ENCODE measurements around the gene AIPL1. TPM values are rescaled to one million over a fixed set of nuclear protein-coding genes. Genes with fewer than 3 reads are reported as not detected.

AIPL1 gene
- total RNA-seq, 2 experiments from 2014 or later = not detected

DNA sequence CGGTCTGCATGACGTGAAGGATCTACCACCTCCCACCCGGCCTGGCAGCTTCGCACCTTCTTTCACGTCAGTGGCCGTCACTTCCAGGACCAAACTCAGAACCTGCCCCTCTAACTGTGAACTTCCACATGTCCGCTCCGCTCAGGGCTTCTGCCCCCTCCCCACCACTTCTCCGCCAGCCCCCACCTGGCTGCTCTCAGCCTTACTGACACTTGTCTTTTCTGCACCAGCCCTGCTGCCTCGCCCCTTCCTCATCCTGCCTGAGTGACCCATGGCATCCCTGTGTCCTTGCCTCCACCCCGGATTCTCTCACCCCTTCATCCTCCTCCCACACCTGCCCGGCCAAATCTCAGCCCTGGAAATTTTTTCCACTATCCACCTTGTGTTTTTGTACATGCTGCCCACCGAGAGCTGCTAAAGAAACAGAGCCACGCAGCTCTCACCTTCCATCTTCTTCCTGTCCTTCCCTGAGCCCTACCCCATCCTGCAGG is 23.6 kb upstream of the AIPL1 start:
- peaks cover 12% of the 10 kb centered on the region for H3K4me1 Mint-ChIP-seq
- no peak for DNase-seq
- no peak overlapping the region for H3K27ac Mint-ChIP-seq
- no peaks in the 10 kb centered on the region for H3K9me3 Mint-ChIP-seq
- no peaks in the 10 kb centered on the region for H3K27me3 Mint-ChIP-seq
- no peaks in the 10 kb centered on the region for H3K36me3 Mint-ChIP-seq
- no peak overlapping the region for H3K4me3 Mint-ChIP-seq

DNA sequence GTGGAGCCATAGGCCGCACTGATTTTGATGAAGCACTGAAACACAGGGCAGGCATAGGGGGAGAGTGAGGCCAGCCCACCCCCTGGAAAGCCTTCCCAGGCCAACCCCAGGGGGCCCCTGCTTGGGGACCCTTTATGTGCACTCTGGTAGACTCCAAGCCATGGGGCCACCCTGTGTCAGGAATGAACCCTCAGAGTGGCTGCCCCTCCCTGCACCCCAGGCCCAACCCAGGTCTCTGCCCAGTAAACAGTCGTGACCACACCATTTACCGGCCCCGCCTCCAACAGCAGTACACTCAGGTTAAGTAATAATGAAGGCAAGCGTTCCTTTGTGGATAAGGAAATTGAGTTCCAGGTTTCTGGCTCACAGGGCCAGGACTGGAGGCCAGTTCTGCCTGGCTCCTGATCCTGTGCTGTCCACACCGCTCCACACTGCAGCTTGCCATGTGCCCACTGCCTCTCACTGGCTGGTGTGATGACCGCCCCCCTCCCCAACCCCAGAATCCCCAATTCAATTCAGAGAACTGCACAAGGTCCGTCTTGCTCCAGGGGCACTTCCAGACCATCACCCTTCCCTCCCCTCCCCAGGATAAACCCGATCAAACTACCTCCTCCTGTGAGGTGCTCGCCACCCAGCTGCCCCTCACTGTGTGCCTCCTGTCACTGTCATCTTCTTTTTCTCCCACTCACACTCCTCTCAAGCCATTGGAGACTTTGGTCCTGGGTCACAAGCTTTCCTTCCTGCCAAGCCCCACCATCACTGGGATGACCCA is 23.0 kb upstream of the AIPL1 start:
- Mint-ChIP-seq H3K4me1 (peaks cover 12% of the 10 kb centered on the region), H3K36me3 (no peaks in the 10 kb centered on the region), H3K27me3 (no peaks in the 10 kb centered on the region), H3K27ac (no peak overlapping the region), H3K9me3 (no peaks in the 10 kb centered on the region), H3K4me3 (no peak overlapping the region)
- no peak for DNase-seq

DNA sequence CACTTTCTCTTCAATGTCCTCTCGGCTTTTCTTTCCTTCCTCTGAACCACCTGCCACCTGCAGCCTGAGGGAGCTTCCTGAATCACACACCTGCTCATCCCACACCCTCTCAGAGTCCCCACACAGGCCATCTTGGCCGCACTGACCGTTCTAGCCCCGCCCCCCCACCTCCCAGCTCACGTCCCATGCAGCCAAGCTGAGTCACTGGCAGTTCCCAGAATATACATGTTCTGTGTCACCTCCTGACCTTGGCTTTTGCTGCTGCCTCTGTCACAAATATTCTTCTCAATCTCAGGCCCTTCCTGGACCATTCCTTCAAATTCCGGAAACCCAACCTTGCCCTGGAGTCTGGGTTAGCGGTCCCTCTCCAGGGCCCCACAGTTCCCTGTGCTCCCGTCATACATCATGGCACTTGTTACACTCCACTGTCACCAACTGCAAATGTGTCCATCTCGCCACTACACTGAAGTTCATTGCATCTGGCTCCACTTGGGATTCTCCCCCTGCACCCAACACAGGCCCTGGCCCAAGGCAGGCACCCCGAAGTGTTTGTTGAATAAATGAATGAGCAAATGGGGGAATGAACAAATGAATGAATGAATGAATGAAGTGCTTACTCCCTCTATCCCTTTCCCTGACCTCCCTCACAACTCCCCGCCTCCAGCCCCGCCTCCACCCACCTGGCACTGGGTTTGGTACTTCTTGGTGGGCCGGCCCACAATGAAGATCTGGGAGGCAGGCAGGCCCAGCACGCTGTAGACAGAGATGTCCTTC is 22.2 kb upstream of the AIPL1 start:
- Mint-ChIP-seq H3K4me3 (no peak overlapping the region), H3K9me3 (no peaks in the 10 kb centered on the region), H3K4me1 (peaks cover 9% of the 10 kb centered on the region), H3K27ac (no peak overlapping the region), H3K27me3 (no peaks in the 10 kb centered on the region), H3K36me3 (no peaks in the 10 kb centered on the region)
- no peak for DNase-seq

DNA sequence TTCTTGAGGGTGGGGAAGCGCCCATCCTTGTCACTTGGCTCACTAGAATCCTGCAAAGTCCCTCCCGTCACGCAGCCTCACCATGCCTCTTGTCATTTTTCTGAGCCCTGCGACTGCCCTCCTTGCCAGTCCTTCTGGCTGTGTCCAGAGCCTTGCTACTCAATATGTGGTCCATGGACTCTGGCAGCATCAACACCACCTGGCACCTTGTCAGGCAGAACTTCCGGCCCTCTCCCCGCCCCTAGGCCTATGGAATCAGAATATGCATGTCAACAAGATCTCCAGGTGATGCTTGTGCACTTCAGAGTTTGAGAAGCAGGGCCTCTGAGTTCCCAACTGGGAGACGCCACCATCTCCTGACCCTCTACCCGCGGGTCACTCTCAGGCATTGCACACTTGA is 21.4 kb upstream of the AIPL1 start:
- no peak for DNase-seq
- Mint-ChIP-seq H3K36me3 (no peaks in the 10 kb centered on the region), H3K4me3 (no peak overlapping the region), H3K27me3 (no peaks in the 10 kb centered on the region), H3K27ac (no peak overlapping the region), H3K9me3 (no peaks in the 10 kb centered on the region), H3K4me1 (peaks cover 6% of the 10 kb centered on the region)

- no peaks in the 10 kb centered on the region for H3K36me3 Mint-ChIP-seq
- H3K9me3 Mint-ChIP-seq = no peaks in the 10 kb centered on the region
- H3K4me3 Mint-ChIP-seq = peak overlapping the region; percentile 32
- DNase-seq = peak; percentile 44
- peaks cover 9% of the 10 kb centered on the region for H3K4me1 Mint-ChIP-seq
- H3K27ac Mint-ChIP-seq = no peak overlapping the region
- H3K27me3 Mint-ChIP-seq = no peaks in the 10 kb centered on the region
Measured at GRCh38 chr17:6455321-6455705, 20.4 kb upstream of the AIPL1 start.

DNA sequence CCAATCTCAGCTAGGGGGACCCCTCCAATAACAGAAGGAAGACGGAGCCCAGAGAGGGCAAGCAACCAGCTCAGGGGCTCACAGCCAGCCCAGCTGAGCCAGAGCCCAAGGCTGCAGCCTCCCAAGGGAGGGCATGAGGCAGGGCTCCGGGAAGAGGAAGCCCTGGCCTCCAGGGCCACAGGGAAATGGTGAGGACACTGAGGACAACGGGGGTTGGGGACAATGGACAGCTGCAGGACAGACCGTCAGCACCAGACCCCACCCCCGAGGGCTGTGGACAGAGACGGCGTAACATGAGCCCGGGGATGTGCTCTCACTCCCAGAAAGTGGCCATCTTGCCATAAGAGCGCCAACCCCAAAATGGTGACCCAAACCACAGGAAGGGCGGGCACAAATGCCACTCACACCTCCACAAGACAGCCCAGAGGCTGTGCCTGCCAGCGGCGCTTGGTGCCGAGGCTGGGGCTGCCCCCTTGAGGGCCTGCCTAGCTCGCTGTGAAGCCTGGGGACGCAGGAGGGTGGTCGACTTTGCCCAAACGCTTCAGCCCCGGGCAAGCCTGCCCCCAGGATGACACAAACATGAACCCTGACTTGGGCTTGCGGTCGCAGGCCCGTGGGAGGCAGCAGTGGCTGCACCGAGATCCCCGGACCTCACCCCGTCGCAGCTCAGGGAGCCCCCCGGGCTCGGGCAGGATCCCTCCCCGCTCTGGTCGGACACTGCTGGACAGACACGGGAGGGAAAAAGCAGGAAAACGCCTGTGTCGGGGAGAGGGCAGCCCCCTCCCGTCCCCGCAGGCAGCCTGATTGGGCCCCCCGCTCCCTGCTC is 19.8 kb upstream of the AIPL1 start:
- Mint-ChIP-seq H3K4me1 (peaks cover 9% of the 10 kb centered on the region), H3K36me3 (no peaks in the 10 kb centered on the region), H3K4me3 (no peak overlapping the region), H3K9me3 (no peaks in the 10 kb centered on the region), H3K27me3 (no peaks in the 10 kb centered on the region), H3K27ac (no peak overlapping the region)
- DNase-seq = no peak

GRCh38 chr17:6453279-6454024 is 18.5 kb upstream of the AIPL1 start:
- no peak for DNase-seq
- H3K4me3 Mint-ChIP-seq = no peak overlapping the region
- H3K9me3 Mint-ChIP-seq = no peaks in the 10 kb centered on the region
- peaks cover 9% of the 10 kb centered on the region for H3K4me1 Mint-ChIP-seq
- no peaks in the 10 kb centered on the region for H3K36me3 Mint-ChIP-seq
- no peak overlapping the region for H3K27ac Mint-ChIP-seq
- no peaks in the 10 kb centered on the region for H3K27me3 Mint-ChIP-seq

GRCh38 chr17:6452471-6453266 is 17.7 kb upstream of the AIPL1 start:
- no peaks in the 10 kb centered on the region for H3K36me3 Mint-ChIP-seq
- H3K9me3 Mint-ChIP-seq = no peaks in the 10 kb centered on the region
- H3K4me3 Mint-ChIP-seq = no peak overlapping the region
- no peaks in the 10 kb centered on the region for H3K27me3 Mint-ChIP-seq
- peaks cover 9% of the 10 kb centered on the region for H3K4me1 Mint-ChIP-seq
- DNase-seq = no peak
- no peak overlapping the region for H3K27ac Mint-ChIP-seq

DNA sequence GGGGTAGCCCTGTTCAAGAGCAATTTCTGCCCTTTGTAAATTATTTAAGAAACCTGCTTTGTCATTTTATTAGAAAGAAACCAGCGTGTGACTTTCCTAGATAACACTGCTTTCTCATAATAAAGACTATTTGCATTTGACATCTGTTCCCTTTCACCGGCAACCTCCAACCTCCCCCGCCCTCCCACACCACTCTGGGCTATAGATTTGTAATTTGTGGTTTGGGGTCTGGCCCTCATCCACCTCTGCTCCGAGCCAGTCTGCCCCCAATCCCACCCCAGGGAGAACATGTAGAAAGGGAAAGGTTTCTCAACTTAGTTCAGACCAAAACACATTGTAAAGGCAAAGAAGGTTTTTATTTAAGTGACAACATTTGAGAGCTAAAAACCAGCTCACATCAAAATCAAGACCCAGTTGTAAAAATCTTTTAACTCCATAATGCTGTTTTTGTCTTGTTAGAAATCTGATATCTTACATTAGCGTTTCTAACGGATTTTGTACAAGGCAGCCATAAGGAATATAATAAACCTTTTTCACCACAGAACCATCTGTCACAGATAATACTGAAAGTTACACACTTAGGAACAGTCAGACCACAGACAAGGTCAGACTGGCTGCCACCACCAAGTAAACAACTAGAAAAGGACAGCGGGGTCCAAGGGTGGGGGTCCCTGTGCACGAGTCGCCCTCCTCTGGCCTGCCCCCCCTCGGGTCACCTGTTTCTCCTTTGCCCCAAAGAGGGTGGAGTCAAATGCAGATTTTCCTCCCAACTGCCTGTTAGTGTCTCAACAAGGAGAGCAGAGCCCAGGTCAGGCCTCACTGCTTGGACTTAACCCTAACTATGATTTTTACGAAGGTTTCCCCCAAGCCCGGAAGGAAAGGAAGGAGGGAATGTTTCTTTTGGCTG is 16.3 kb upstream of the AIPL1 start:
- Mint-ChIP-seq H3K9me3 (no peaks in the 10 kb centered on the region), H3K36me3 (no peaks in the 10 kb centered on the region), H3K4me3 (no peak overlapping the region)

GRCh38 chr17:6449307-6449706 is 14.4 kb upstream of the AIPL1 start:
- DNase-seq = no peak
- Mint-ChIP-seq H3K27ac (no peak overlapping the region), H3K36me3 (no peaks in the 10 kb centered on the region), H3K4me3 (no peak overlapping the region), H3K27me3 (peaks cover 4% of the 10 kb centered on the region), H3K9me3 (no peaks in the 10 kb centered on the region), H3K4me1 (peaks cover 10% of the 10 kb centered on the region)

More for the DNA sequence above, 16.3 kb upstream of the AIPL1 start:
- no peak for DNase-seq
- Mint-ChIP-seq H3K27ac (no peak overlapping the region), H3K4me1 (peaks cover 6% of the 10 kb centered on the region), H3K27me3 (no peaks in the 10 kb centered on the region)

- peaks cover 6% of the 10 kb centered on the region for H3K27me3 Mint-ChIP-seq
- no peak for DNase-seq
- no peaks in the 10 kb centered on the region for H3K9me3 Mint-ChIP-seq
- H3K4me1 Mint-ChIP-seq = peaks cover 15% of the 10 kb centered on the region
- H3K4me3 Mint-ChIP-seq = no peak overlapping the region
- H3K36me3 Mint-ChIP-seq = no peaks in the 10 kb centered on the region
- no peak overlapping the region for H3K27ac Mint-ChIP-seq
Measured at GRCh38 chr17:6448473-6448872, 13.6 kb upstream of the AIPL1 start.

- no peak overlapping the region for H3K4me3 Mint-ChIP-seq
- H3K27me3 Mint-ChIP-seq = peaks cover 6% of the 10 kb centered on the region
- peaks cover 18% of the 10 kb centered on the region for H3K4me1 Mint-ChIP-seq
- H3K9me3 Mint-ChIP-seq = no peaks in the 10 kb centered on the region
- no peak for DNase-seq
- H3K27ac Mint-ChIP-seq = no peak overlapping the region
- no peaks in the 10 kb centered on the region for H3K36me3 Mint-ChIP-seq
Measured at GRCh38 chr17:6446516-6447100, 11.7 kb upstream of the AIPL1 start.

All from activated naive CD8-positive, alpha-beta T cell treated with anti-CD3 and anti-CD28 coated beads for 36 hours (primary cell).